Liver (tissue), 9 donors: ENCODE data around the gene ATP2C1. TPM values are rescaled to one million over a fixed set of nuclear protein-coding genes. Genes with fewer than 3 reads are reported as not detected.

Experiments used
- DNase-seq: peaks from one replicate; pipeline ENCODE4 v3.0.0-alpha.2; 2017; ENCODE audit warnings: low spot score
- H3K27ac ChIP-seq, 2 donors: one replicate each; pipeline ENCODE4 v1.7.0; 2013; ENCODE audit warnings: inconsistent platforms in 2 of 2, low read length in 2 of 2, control low read depth in 1 of 2, low read depth in 1 of 2, mild to moderate bottlenecking in 1 of 2
- H3K27me3 ChIP-seq, 4 donors: one replicate each; pipeline versions ENCODE4 v1.6.1 to v1.7.0; 2013; ENCODE audit warnings: low read length in 3 of 4, inconsistent platforms in 1 of 4, mild to moderate bottlenecking in 1 of 4, moderate library complexity in 1 of 4; ENCODE audit not compliant: control insufficient read depth in 4 of 4, insufficient read depth in 4 of 4
- H3K36me3 ChIP-seq, 4 donors: one replicate each; pipeline versions ENCODE4 v1.6.1 to v1.7.0; 2013; ENCODE audit warnings: low read length in 3 of 4, mild to moderate bottlenecking in 3 of 4, low read depth in 1 of 4, moderate library complexity in 1 of 4; ENCODE audit not compliant: control insufficient read depth in 4 of 4, insufficient read depth in 3 of 4
- H3K4me1 ChIP-seq, 4 donors: one replicate each; pipeline versions ENCODE4 v1.6.1 to v1.7.0; 2013; ENCODE audit warnings: low read length in 3 of 4, mild to moderate bottlenecking in 3 of 4, moderate library complexity in 1 of 4; ENCODE audit not compliant: control insufficient read depth in 4 of 4, insufficient read depth in 4 of 4
- H3K4me3 ChIP-seq, 3 donors: one replicate each; pipeline versions ENCODE4 v1.6.1 to v1.7.0; 2013; ENCODE audit warnings: low read length in 3 of 3, control low read depth in 1 of 3, low read depth in 1 of 3, mild to moderate bottlenecking in 1 of 3
- H3K9ac ChIP-seq, 2 donors: one replicate each; pipeline ENCODE4 v1.7.0; 2013; ENCODE audit warnings: low read length in 2 of 2, mild to moderate bottlenecking in 2 of 2, moderate library complexity in 2 of 2, control low read depth in 1 of 2, low read depth in 1 of 2
- H3K9me3 ChIP-seq, 4 donors: one replicate each; pipeline versions ENCODE4 v1.6.1 to v1.7.0; 2013; ENCODE audit warnings: low read length in 3 of 4; ENCODE audit not compliant: control insufficient read depth in 4 of 4
- EGR1 ChIP-seq, 2 donors: IDR thresholded peaks; 2 replicates each; pipeline ENCODE4 v1.6.1; 2016 to 2018; ENCODE audit warnings: antibody characterized with exemption in 2 of 2, low read depth in 2 of 2
- FOXA1 ChIP-seq: IDR thresholded peaks from 2 replicates; pipeline ENCODE4 v1.6.1; 2016; ENCODE audit warnings: antibody characterized with exemption
- FOXA2 ChIP-seq: IDR thresholded peaks from 2 replicates; pipeline ENCODE4 v1.6.1; 2016; ENCODE audit warnings: antibody characterized with exemption
- GABPA ChIP-seq, 2 donors: IDR thresholded peaks in 1 of 2; conservative IDR thresholded peaks in 1 of 2; 2 replicates each; pipeline ENCODE4 v1.6.1; 2016; ENCODE audit warnings: antibody characterized with exemption in 2 of 2, mild to moderate bottlenecking in 1 of 2, moderate library complexity in 1 of 2
- HNF4A ChIP-seq, 2 donors: conservative IDR thresholded peaks; 2 replicates each; pipeline ENCODE4 v1.6.1; 2016; ENCODE audit warnings: antibody characterized with exemption in 2 of 2, mild to moderate bottlenecking in 2 of 2
- HNF4G ChIP-seq: IDR thresholded peaks from 2 replicates; pipeline ENCODE4 v1.6.1; 2016; ENCODE audit warnings: antibody characterized with exemption
- JUND ChIP-seq, 2 donors: IDR thresholded peaks; 2 replicates each; pipeline ENCODE4 v1.6.1; 2016; ENCODE audit warnings: antibody characterized with exemption in 2 of 2
- NR2F2 ChIP-seq: IDR thresholded peaks from 2 replicates; pipeline ENCODE4 v1.6.1; 2016; ENCODE audit warnings: antibody characterized with exemption
- RXRA ChIP-seq, 2 donors: IDR thresholded peaks; 2 replicates each; pipeline ENCODE4 v1.6.1; 2017 to 2018; ENCODE audit warnings: antibody characterized with exemption in 2 of 2, mild to moderate bottlenecking in 1 of 2
- SP1 ChIP-seq: IDR thresholded peaks from 2 replicates; pipeline ENCODE4 v1.6.1; 2018; ENCODE audit warnings: antibody characterized with exemption, mild to moderate bottlenecking
- TAF1 ChIP-seq: conservative IDR thresholded peaks from 2 replicates; pipeline ENCODE4 v1.6.1; 2016; ENCODE audit warnings: antibody characterized with exemption, mild to moderate bottlenecking
- YY1 ChIP-seq: IDR thresholded peaks from 2 replicates; pipeline ENCODE4 v1.6.1; 2016; ENCODE audit warnings: antibody characterized with exemption, mild to moderate bottlenecking
- WGBS: extraction: QIAGEN DNeasy Blood & Tissue Kit; methylation state at CpG from one replicate; pipeline ENCODE4 v1.1.7; 2013; 5-methylcytosine and 5-hydroxymethylcytosine counted together
- polyA plus RNA-seq, 2 donors: library from polyadenylated mRNA; stranded (reverse) in 1 of 2; unstranded in 1 of 2; fragments of 200-250 nt in 1 of 2; fragments of >200 nt in 1 of 2; fragmentation: Nextera tagmentation in 1 of 2; extraction: Ambion mirVana in 1 of 2; gene quantifications; one replicate each; pipeline versions ENCODE4 v1.2.1 to v1.2.3, GENCODE V29; 2013 to 2015
- total RNA-seq, 2 donors: library from RNA; depleted of rRNA; stranded (reverse); fragments of >200 nt; gene quantifications; one replicate each; pipeline ENCODE4 v1.2.3, GENCODE V29; 2014
- TF ChIP-seq, protein P1 (sequence below): IDR thresholded peaks from 2 replicates; pipeline ENCODE4 v1.6.1; 2016; ENCODE audit warnings: antibody characterized with exemption
- TF ChIP-seq, protein P2 (sequence below): IDR thresholded peaks from 2 replicates; pipeline ENCODE4 v1.6.1; 2016; ENCODE audit warnings: antibody characterized with exemption, mild to moderate bottlenecking
- TF ChIP-seq, protein P3 (sequence below): IDR thresholded peaks from 2 replicates; pipeline ENCODE4 v1.6.1; 2016; ENCODE audit warnings: antibody characterized with exemption
- TF ChIP-seq, protein P4 (sequence below): IDR thresholded peaks from 2 replicates; pipeline ENCODE4 v1.6.1; 2016; ENCODE audit warnings: antibody characterized with exemption
- TF ChIP-seq, protein P5 (sequence below): fragments of 150-350 bp; IDR thresholded peaks from 2 replicates; pipeline ENCODE4 v1.5.1; 2017; ENCODE audit warnings: improper control_type of control experiment, low read depth, low read length; ENCODE audit not compliant: missing input control
- donor health status: healthy.
- donor health status: healthy.
- donor health status: healthy.
- donor health status: healthy.
- donor health status: healthy.

ATP2C1 gene
- total and polyA plus RNA-seq, 4 donors: 10.5 to 45.1 (median 25.2) TPM

DNA sequence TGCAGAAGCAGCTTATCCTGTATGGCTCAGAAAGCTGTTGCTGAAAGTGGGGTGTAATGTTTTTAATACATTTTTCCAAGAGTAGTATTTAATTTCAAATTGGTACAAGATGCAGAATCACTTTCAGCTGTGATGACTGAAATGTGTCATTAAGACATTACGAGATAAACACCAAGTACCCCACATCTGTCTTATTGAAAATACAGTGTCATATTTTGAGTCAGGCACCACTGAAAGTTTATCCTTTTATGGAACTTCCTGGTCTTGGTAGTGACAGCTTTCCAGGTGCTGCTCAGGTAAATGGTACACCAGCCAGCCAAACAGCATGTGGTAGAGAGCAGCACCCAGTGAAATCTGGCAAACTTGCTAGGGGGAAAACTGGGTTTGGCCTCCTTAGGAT is 115.8 kb downstream of the ATP2C1 start:
- TF ChIP-seq JUND (IDR thresholded peaks at IDR 0.05) (no peak), NR2F2 (no peak), YY1 (no peak)
- TF ChIP-seq, protein P1, sequence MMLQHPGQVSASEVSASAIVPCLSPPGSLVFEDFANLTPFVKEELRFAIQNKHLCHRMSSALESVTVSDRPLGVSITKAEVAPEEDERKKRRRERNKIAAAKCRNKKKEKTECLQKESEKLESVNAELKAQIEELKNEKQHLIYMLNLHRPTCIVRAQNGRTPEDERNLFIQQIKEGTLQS: no peak
- TF ChIP-seq, protein P2, sequence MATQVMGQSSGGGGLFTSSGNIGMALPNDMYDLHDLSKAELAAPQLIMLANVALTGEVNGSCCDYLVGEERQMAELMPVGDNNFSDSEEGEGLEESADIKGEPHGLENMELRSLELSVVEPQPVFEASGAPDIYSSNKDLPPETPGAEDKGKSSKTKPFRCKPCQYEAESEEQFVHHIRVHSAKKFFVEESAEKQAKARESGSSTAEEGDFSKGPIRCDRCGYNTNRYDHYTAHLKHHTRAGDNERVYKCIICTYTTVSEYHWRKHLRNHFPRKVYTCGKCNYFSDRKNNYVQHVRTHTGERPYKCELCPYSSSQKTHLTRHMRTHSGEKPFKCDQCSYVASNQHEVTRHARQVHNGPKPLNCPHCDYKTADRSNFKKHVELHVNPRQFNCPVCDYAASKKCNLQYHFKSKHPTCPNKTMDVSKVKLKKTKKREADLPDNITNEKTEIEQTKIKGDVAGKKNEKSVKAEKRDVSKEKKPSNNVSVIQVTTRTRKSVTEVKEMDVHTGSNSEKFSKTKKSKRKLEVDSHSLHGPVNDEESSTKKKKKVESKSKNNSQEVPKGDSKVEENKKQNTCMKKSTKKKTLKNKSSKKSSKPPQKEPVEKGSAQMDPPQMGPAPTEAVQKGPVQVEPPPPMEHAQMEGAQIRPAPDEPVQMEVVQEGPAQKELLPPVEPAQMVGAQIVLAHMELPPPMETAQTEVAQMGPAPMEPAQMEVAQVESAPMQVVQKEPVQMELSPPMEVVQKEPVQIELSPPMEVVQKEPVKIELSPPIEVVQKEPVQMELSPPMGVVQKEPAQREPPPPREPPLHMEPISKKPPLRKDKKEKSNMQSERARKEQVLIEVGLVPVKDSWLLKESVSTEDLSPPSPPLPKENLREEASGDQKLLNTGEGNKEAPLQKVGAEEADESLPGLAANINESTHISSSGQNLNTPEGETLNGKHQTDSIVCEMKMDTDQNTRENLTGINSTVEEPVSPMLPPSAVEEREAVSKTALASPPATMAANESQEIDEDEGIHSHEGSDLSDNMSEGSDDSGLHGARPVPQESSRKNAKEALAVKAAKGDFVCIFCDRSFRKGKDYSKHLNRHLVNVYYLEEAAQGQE: no peak
- TF ChIP-seq, protein P3, sequence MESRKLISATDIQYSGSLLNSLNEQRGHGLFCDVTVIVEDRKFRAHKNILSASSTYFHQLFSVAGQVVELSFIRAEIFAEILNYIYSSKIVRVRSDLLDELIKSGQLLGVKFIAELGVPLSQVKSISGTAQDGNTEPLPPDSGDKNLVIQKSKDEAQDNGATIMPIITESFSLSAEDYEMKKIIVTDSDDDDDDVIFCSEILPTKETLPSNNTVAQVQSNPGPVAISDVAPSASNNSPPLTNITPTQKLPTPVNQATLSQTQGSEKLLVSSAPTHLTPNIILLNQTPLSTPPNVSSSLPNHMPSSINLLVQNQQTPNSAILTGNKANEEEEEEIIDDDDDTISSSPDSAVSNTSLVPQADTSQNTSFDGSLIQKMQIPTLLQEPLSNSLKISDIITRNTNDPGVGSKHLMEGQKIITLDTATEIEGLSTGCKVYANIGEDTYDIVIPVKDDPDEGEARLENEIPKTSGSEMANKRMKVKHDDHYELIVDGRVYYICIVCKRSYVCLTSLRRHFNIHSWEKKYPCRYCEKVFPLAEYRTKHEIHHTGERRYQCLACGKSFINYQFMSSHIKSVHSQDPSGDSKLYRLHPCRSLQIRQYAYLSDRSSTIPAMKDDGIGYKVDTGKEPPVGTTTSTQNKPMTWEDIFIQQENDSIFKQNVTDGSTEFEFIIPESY: no peak
- Histone ChIP-seq H3K27me3 (no peaks in the 10 kb centered on the region), H3K27ac (no peak overlapping the region), H3K4me1 (no peaks in the 10 kb centered on the region), H3K9ac (no peak overlapping the region), H3K36me3 (peaks cover 1 to 29% (median 23%) of the 10 kb centered on the region in 4 donors), H3K9me3 (no peaks in the 10 kb centered on the region), H3K4me3 (no peak overlapping the region)
- DNase-seq: no peak
- WGBS: 97% methylated on average over 1 of the region's 1 CpG

DNA sequence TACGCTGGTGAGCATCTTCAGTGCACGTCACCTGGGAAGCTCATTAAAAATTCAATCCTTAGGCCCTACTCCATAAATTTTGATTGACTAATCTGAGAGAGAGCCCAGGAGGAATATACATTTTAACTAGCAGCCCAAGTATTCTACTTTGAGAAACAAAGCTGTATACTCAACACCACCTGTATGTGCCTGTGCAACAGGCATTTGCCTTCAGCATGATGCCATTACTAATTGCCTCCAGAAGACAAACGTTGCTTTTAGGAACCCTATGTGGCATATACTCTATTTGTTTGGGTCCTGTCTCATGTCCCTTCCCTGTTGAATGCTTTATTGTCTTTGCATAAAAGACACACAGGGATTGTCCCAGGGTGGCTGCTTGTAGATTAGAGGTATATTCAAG is 125.1 kb downstream of the ATP2C1 start:
- Histone ChIP-seq H3K4me1 (peaks cover 0 to 5% (median 1%) of the 10 kb centered on the region in 4 donors), H3K27ac (no peak overlapping the region), H3K9me3 (no peaks in the 10 kb centered on the region), H3K27me3 (no peaks in the 10 kb centered on the region), H3K9ac (no peak overlapping the region), H3K4me3 (no peak overlapping the region), H3K36me3 (peaks cover under 1 to 41% (median 23%) of the 10 kb centered on the region in 4 donors)
- 90% methylated on average over 3 of the region's 3 CpGs for WGBS
- TF ChIP-seq FOXA1 (no peak), SP1 (no peak)
- DNase-seq: no peak

DNA sequence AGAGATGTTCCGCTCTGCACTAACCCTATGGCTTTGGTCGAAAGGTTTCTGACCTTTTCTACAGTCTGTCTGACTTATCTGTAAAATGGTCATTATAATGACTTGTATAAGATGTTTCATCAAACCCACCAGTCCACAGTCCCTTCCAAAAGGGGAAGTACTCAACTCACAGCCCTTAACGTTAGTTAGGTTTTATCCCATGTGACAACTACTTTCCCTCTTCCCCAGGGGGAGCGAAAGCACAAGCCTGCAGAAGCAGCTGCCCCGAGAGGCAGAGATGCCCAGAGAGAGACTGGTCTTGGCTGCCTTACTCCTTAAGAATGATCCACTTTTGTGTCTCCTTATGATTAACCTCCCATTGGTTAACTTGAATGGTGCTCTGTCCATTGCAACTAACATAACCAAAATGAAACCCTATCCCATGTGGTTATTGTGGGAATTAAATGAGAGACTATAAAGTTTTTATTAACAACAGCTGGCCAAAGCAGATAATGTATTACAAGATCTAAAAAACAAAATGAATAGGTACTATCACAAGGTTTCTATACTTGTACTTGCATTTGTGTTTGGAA is 126.3 kb downstream of the ATP2C1 start:
- peaks cover 0 to 30% (median 16%) of the 10 kb centered on the region in 4 donors for H3K36me3 ChIP-seq
- H3K27ac ChIP-seq: no peak overlapping the region
- H3K9ac ChIP-seq: no peak overlapping the region
- peaks cover 0 to 7% (median 1%) of the 10 kb centered on the region in 4 donors for H3K4me1 ChIP-seq
- no peak overlapping the region for H3K4me3 ChIP-seq
- H3K9me3 ChIP-seq: no peaks in the 10 kb centered on the region
- H3K27me3 ChIP-seq: no peaks in the 10 kb centered on the region
- WGBS: 82% methylated on average over 5 of the region's 5 CpGs
- DNase-seq: no peak
- TF ChIP-seq GABPA (IDR thresholded peaks at IDR 0.05 in 1 of 2, conservative IDR thresholded peaks at IDR 0.05 in 1 of 2): no peak
- TF ChIP-seq SP1: no peak
- TF ChIP-seq, protein P3: no peak
- no peak for TF ChIP-seq EGR1 (IDR thresholded peaks at IDR 0.05; ENCODE audit: low read depth in 2 of 2)
- TF ChIP-seq, protein P1: no peak
- no peak for TF ChIP-seq TAF1
- no peak for TF ChIP-seq FOXA2
- TF ChIP-seq FOXA1: no peak
- TF ChIP-seq, protein P4, sequence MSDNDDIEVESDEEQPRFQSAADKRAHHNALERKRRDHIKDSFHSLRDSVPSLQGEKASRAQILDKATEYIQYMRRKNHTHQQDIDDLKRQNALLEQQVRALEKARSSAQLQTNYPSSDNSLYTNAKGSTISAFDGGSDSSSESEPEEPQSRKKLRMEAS: no peak
- TF ChIP-seq JUND (IDR thresholded peaks at IDR 0.05): no peak
- TF ChIP-seq RXRA (IDR thresholded peaks at IDR 0.05): no peak
- TF ChIP-seq NR2F2: no peak
- TF ChIP-seq, protein P5, sequence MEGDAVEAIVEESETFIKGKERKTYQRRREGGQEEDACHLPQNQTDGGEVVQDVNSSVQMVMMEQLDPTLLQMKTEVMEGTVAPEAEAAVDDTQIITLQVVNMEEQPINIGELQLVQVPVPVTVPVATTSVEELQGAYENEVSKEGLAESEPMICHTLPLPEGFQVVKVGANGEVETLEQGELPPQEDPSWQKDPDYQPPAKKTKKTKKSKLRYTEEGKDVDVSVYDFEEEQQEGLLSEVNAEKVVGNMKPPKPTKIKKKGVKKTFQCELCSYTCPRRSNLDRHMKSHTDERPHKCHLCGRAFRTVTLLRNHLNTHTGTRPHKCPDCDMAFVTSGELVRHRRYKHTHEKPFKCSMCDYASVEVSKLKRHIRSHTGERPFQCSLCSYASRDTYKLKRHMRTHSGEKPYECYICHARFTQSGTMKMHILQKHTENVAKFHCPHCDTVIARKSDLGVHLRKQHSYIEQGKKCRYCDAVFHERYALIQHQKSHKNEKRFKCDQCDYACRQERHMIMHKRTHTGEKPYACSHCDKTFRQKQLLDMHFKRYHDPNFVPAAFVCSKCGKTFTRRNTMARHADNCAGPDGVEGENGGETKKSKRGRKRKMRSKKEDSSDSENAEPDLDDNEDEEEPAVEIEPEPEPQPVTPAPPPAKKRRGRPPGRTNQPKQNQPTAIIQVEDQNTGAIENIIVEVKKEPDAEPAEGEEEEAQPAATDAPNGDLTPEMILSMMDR: no peak
- no peak for TF ChIP-seq HNF4A (conservative IDR thresholded peaks at IDR 0.05)
- TF ChIP-seq HNF4G: no peak
- TF ChIP-seq YY1: no peak
